ENCODE measurements around the gene IP6K2.

IP6K2 gene

DNA sequence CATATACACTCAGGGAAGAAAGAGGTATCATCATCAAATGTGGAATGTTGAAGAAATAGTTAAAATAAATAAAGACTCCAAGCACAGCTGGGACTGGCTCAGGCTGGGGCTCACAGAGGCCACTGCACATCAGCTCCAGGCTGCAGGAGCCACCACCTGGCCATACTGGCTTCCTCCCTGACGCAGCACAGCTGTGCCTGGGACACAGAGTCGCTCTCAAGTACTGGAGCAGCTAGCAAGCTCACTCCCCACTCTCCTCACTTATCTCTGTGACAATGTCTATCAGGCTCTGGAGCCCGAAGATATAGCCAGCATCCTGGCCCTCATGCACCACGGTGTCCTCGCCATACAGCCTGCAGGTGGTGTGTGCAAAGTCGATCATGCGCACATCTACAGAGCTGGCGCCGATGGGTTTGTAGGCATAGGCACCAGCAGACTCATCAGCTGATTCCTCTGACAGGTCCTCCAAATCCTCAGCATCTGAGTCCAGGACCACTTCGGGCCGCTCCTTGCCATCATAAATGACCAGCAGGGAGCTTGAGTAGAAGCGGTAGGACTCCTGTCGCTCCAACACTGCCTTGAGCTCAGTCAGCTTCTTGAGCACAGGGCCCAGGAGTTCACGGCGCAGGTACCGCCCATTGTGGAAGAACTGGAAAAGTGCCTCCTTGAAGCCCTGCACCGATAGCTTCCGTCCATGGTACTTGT, 28.8 kb downstream of the IP6K2 start:
- DNase-seq, result no peak

DNA sequence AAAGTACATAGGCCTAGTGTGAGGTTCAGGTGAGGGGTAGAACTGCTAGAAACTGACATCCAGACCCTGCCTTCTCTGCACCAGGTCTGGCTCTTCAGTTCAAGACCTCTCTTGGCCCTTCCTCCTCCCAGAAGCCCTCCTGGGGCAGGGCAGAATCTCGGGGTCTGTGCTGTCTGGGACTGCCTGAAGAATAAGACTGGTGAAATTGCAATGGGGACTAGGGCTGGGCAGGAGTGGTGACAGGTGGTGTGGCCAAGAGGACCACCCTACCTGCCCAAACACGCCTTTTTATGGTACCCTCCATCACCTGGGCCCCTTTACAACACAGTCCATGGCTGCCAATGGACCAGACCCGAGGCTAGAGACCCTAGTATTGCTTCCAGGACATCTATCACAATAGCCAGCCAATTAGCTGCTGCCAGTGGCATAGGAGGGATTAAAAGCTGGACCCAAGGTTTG, 29.8 kb downstream of the IP6K2 start:
- DNase-seq, result no peak

DNA sequence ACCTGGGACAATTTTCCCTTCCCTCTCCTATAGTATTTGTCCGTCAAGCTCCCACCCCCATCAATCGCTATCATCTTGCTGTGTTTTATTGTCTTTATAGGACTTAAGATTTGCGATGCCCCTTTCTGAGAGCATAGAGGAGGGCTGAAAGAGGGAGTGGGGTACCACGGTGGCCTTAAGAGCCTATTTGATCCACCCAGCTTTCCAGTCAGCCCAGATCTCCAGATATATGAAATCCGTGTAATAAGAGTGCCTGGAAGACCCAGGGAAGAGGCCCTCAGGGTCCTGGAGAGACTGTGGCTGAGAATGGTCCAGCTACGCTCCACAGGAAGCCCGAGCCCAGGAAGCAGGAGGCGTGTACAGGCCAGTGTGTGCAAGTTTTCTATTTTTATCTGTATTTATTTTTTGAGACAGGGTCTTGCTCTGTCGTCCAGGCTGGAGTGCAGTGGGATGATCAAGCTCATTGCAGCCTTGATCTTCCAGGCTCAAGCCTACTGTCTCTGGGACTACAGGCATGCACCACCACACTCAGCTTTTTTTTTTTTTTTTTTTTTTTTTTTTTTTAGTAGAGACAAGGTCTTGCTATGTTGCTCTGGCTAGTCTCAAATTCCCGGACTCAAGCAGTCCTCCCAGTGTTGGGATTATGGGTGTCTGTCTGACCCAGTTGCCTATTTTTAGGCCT, 30.3 kb downstream of the IP6K2 start:
- no peak for DNase-seq

DNA sequence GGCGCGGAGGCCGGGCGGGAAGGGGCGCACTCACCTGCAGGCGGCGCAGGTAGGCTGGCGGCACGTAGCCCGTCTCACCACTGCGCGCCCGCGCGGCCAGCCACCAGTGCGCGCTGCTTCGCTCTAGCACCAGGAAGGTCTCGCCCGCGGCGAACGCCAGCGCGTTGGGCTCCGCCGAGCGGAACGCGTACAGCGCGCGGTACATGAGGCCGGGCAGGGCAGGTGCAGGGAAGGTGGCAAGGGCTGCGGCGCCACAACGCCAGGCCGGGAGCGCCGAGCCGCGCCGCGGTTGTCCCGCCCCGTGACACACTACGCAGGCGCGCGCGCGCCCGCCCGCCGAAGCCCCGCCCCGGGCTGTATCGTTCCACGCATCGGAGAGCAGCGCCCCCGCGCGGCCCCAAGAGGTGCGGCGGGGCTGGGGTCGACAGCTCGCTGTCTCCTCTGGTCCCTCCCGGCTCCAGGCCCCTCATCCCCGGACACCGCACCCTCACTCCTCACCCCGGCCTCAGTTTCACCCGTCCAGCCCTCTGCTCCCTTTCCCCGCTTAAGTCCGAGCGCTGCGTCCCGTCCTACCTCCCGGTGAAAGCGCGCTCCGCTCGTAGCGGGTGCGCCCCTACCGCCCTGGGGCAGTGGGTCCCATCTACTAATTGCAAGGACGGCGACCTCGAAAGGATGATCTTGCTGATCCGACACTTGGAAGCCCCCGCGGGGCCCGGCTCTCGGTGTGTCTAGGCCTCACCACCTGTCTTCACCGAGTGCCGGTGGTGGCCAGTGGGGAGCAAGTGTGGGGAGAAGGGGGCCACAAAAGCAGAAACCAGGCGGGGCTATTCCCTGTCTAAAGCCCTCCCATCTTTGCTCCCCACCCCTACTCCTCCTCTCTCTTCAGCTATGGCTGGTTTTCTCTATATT, 31.2 kb downstream of the IP6K2 start, which contains the start of gene NCKIPSD:
Gene NCKIPSD (minus strand): TSS at position 313 of the 909 bp plus-strand sequence. CDS start 108 bp downstream, at position 205.
- peak; percentile 92 for DNase-seq

DNA sequence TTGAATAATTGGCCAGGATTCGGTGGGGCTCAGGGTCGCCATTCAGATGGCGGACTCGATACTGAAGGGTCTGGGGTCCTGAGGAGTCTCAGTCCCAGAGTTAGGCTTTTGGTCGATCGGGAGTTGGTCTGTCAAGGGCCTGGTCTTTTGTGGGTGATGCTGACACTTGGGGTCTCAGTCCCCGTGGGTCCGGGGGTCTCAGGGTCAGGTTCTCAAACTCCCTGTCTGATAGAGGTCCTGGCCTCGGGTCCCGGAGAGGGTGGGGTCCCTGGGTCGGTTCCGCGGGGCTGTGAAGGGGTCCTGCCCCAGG, 31.8 kb downstream of the IP6K2 start:
- DNase-seq, result no peak

DNA sequence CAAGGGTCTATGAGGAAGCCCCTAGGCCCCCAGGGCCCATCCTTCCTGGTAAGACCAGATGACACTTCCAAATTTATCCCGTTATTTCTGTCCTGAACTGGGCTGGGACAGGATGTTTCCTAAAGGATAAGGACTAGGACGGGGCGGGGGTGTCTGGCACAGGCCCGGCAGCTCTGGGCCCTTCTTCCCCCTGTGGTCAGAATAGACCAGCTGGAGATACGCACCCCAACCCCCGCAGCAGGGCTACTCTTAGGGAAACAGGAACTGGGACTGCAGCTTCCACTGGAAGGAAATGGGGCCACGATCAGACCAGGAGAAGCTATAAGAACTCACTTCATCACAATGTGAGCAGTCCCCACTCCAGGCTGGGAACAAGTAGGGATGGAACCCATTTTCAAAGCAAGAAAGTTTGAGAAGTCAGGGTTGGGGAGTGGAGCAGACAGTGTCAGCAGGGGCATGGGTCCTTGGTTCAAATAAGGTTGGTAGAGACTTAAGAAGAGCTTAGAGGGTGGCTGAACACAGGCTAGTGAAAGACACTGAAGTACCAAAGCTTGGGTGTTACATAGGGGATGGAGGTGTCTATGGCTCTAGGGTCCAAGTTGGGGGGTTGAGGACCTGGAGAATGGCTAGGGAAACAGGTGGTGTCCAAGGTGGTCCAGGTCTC, 32.4 kb downstream of the IP6K2 start:
- DNase-seq, result no peak

DNA sequence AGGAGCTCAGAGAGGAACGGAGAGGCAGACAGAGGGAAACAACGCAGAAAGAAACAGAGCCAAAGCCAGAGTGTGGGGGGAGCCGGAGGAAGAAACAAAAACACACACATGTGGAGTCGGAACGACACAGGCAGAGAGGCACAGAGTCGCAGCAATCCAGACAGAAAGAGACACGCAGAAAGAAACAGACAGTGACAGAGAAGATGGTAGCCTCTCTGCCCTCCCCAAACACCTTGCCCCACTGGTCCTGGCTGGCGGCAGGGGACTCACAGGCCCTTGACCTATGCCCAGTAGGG, 33.0 kb downstream of the IP6K2 start:
- DNase-seq, result no peak

DNA sequence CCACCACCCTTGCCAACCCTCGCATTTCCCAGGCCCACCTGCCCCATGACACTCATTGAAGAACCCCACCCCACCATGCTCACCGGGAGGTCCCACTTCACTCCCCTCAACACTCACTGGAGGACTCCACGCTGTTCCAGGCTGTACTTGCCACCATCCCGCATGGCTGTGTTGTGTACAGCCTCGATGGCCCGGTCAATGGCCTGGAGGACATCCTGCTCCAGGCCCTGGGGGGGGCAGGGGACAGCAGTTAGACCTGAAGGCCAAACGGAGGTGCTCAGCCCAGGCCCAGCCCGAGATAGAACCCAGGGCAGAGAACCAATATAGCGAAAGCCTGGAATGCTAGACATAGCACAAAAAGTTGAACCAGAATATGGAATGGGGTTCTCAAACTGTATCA, 34.2 kb downstream of the IP6K2 start:
- DNase-seq, result no peak

DNA sequence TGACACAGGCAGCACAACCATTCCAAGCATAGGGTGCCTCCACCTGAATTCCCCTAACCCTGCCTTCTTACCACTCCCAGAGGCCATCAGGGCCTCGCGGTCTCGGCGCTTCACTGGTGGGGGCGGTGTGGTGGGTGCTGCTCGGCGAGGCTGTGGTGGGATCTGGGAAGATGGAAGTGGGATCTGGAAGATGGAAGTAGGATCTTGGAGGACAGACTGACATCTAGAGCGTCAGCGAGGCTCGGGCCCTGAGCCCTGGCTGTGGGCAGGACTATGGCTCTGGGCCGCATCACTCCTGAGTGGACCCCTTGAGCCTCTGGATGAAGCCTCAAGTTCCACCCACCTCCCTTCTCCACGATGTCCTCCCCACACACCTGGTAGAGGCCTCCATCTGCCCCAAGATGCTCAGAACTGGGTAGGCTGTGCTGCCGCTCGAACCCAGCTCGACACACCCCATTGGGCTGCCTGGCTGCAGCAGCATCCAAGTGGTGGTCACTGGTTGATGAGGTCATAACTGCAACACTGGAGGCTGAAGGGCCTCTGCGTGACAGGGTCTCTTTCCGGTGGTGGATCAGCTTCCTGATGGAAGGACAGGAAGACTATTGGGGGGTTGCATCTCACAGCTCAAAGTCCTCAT, 34.9 kb downstream of the IP6K2 start:
- DNase-seq, result no peak

DNA sequence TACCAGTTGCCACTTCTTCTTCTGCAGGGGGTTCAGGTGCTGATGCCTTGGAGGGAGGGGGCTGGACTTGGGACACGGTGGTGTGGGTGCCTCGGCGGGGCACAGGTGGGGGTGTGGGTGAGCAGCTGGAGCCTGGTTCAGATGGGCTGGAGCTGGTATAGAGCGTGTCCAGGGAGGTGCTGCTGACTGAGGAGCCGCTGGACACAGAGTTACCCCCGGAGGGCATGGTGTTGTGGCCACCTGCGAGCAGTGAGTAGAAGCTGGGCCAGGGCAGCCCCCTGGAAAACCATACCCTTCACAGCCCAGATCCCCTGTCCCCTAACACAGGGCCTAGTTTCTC, 35.5 kb downstream of the IP6K2 start:
- no peak for DNase-seq

DNA sequence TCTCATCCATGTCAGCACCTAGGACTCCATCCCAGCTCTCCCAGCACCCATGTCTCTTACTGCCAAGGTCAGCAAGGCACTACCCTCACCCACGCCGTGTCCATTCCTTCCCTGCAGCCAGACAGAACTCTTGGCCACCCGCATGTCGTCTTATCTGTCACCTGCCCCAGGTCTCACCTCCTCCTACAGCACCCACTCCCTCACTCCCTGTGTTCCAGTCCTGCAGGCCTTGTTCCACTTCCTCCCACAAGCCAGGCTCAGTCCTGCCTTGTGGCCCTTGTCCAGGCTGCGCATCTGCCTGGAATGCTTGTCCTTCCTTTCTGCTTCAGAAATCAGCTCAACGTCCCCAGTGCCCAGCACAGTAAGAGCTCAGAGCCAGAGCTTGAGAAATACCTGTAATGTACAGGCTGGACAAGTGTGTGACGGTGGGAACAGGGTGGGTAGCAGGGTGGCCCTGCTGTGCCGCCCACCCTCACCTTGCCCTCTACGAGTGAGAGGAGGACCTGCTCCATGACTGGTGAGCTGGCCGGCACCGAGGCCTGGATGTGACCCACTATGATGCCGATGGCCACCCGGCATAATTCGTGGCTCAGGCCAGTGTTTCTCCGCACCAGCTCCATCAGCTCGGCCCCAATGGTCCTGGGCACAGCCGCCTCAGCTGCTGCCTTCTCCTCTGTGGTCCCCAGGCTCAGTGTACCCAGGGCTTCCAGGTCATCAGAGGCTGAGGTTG, 36.0 kb downstream of the IP6K2 start:
- no peak for DNase-seq

DNA sequence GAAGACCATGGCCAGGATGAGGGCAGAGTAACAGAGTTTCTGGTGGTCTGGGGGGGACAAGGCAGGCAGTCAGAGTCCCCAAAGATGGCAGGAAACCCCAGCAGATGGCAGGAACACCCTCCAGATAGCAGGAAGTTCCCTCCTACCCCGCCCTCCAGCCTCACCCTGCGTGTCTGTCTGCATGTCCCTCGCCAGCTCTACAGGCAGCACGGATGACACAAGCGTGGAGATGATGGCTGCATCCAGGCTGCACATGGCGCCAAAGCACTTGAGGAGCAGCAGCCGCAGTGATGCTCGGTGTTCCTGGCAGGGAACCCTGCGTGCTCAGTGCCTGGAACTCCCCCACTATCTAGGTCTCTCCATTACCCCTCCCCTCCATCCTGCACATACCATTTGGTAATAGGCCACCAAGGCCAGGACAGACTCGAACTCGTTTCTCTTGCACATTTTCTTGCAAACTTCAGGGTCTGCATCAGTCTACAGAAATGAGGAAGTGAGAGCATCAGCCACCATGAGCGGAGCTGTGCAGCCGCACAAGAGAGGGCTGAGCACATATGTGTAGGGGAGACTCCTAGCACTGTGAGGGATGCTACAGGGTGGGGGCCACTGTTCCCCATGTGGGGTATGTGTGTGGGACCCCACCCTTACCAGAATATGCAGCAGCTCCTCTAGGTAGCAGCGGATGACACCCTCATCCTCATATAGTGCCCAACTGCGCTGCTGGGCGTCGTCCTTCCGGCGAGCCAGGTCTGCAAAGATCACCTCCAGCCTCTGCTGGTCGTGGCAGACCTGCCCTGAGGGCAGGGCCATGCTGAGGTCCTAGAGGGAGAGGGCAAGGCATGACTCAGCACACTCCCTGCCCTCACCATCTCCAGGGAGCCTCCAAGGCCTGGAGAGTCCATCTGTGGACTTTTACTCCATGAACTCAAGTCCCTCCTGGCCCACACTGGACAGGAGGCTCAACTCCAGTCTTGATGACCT, 37.3 kb downstream of the IP6K2 start:
- no peak for DNase-seq

DNA sequence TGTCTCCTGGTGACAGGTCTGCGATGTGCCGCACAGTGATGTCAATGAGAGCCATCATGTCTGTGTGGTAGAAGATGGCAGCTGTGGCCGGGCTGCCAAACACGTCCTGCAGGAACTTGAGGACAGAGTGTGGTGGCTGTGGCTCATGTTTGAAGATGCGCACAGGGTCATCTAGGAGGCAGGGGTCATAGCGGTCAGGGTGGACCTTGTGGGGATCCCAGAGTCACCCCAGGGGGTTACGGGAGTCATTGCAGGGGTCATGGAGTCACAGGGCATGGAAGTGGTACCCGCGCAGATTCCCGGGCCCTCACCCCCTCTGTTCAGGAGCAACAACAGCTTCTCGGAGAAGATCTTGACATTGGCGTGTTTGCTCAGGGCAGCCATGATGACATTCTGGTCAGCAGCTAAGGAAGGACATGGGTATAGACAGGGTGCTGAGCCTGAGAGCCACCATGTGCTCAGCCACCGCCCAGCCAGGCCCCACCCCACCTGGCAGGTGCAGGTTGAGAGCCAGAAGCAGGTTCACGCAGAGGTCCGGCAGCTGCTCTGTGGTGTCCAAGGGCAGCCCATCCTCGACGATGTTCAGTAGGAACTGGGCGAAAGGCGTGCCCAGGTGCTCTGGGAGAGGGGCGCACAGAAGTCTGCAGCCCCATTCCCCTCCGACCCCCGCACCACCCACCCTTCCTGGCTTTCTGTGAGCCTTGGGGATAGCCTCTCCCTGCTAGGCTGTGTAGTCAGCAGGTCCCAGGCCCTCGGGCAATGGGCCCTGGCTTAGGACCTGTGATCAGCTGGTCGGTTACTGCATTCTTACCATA, 38.2 kb downstream of the IP6K2 start:
- DNase-seq, result no peak

DNA sequence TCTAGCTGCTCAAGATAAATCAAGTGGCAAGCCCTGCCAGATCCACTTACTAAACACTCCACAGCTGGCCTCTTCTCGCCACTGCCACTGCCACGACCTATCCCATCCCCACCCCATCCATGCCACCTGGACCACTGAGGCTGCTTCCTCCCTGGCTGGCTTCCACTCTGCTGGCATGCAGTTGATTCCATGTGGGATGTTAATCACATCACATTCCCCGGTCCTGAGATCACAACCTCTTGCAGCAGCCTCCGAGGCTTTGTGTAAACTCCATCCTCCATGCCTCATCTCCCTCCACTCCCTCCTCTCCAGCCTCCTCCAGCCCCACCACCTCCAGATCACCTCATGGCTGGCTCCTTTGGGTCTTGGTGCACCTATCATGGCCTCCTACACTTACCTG, 39.0 kb downstream of the IP6K2 start:
- no peak for DNase-seq

DNA sequence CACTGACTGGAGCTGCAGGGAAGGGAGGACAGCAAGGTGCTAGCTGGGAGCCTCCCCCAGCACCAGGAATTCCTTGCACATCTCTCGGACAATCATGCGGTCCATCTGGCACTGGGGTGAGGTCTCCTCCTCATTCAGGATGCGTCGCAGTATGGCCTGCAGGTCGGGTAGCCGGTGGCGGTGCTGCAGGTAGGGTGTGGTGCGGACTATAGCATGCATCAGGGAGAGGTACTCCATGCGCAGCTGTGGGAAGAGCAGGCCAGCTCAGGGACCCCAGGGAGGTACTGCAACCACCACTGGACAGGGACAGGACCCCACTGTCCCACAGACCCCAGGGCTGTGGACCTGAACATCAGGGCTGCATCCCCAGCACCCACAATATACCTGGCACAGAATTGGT, 42.5 kb downstream of the IP6K2 start:
- DNase-seq, result no peak

DNA sequence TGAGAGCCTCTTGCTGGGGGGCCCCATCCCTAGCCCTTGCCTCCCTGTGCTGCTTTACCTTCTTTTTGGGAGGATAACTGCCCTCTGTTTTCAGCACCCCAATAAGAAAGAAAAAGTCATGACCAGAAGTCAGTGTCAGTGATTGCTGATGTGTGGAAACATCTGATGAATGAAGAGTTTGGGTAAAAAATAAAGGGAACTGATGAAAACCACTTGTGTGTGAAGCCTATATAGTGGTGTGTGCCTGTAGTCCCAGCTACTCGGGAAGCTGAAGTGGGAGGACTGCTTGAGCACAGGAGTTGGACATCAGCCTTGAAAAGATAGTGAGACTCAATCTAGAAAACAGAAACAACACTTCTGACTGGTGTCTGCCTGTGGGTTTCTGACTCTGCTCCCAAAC, 44.5 kb downstream of the IP6K2 start:
- no peak for DNase-seq

DNA sequence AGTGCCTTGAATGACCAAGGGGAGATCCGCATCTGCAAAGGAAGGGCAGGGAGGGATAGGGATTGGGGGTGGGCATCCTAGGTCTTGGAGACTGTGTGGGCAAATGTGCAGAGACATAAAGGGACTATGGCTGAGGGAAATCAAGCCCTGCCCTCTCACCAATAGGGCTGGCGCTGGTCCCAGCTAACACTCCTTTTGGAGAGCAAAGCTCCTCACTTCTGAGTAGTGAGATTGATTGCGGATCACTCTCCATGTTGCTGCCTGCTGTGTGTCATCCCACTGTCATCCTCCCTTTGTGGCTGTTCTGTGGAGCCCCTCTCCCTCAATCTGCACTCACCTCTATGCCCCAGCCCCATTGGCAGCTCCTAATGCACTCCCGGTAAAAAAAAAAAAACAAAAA, 52.1 kb downstream of the IP6K2 start:
- DNase-seq, result no peak

DNA sequence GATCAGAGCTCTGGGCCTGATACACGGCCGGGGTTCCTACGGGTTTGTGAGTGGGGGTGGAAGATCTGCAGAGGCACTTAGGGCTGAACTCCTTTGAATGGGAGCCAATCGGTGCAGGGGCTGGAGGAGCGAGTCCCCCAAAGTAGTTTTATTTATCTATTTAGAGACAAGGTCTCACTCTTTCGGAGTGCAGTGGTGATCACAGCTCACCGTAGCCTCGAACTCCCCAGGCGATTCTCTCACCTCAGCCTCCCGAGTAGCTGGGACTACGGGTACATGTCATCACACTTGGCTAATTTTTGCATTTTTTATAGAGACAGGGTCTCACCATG, 52.7 kb downstream of the IP6K2 start:
- DNase-seq, result no peak

DNA sequence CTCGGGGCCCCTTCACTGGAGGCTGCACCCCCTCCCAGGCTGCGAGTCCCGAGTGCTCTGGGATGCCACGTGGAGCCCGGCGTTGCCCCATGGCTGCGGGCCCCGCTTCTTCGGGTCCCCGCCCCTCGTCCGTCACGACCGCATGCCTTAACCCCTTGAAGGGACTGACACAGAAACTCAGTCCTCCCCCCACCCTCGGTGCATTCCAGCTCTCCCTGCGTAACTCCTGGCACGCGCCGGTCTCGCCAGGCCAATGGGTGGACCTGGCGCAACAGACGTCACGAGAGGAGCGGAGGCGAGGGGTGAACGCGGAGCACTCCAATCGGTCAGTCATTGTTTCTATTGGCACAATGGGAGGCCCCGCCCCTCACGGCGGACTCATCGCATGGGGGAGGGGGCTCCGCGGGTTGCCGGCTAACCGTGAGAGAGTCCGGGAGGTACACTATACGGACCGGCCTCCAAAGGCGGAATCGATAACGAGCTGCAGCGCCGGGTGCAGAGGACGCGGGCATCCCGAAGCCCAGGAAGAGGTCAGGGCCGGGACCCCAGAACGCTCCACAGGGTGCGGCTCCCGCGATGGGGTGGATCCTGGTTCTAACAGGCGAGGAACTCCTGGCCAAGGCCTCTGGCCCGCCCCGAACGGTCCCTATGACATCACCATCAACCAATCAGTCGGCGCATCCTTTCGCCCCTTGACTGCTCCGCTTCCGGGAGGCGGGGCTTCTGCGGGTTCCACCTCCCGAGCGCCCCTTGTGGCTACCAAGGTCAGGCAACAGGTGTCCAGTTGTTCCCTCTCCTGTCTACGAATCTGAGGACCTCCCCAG, 53.3 kb downstream of the IP6K2 start:
- peak; percentile 84 for DNase-seq
